Lower lobe of right lung (tissue), 2 donors: ENCODE measurements around the gene CATSPERD. TPM values are rescaled to one million over a fixed set of nuclear protein-coding genes. Genes with fewer than 3 reads are reported as not detected.

Experiments
- ATAC-seq, 2 donors: fragments of 200-7000 bp; cut with Tn5 transposase; one replicate each; pipeline ENCODE4 v1.9.1; 2020 to 2022; ENCODE audit warnings: mild to moderate bottlenecking in 2 of 2, moderate library complexity in 2 of 2
- DNase-seq: peaks from one replicate; pipeline ENCODE4 v3.0.0-alpha.2; 2020
- H3K27ac ChIP-seq: fragments of 200-600 bp; one replicate; pipeline ENCODE4 v1.8.0; 2022
- H3K27me3 ChIP-seq: fragments of 200-600 bp; one replicate; pipeline ENCODE4 v1.8.0; 2022; ENCODE audit warnings: low read depth
- H3K36me3 ChIP-seq: fragments of 200-600 bp; one replicate; pipeline ENCODE4 v1.8.0; 2022; ENCODE audit warnings: mild to moderate bottlenecking
- H3K4me1 ChIP-seq: fragments of 200-600 bp; one replicate; pipeline ENCODE4 v1.8.0; 2022
- H3K4me3 ChIP-seq: fragments of 200-600 bp; one replicate; pipeline ENCODE4 v1.8.0; 2022; ENCODE audit warnings: mild to moderate bottlenecking
- H3K9me3 ChIP-seq: fragments of 200-600 bp; one replicate; pipeline ENCODE4 v1.8.0; 2022
- intact Hi-C: fragments of 100-400 bp; cut with DNase I; formaldehyde crosslinking; loops from one replicate; pipeline ENCODE4 v1.11.0; 2022
- total RNA-seq: library from RNA; stranded (reverse); fragmentation: NEBNext Ultra II Directional; extraction: Animal tissue kit (Norgen Biotek cat#: 25700); gene quantifications from one replicate; pipeline ENCODE4 v1.2.1, GENCODE V29; 2021
- TF ChIP-seq, protein P1 (sequence below): fragments of 200-600 bp; IDR thresholded peaks from one replicate; pipeline ENCODE4 v1.8.0; 2022; ENCODE audit warnings: antibody characterized with exemption, mild to moderate bottlenecking
- donor health status: DM: no; HTN: yes; CAD: no; lungs with severe emphysema.

CATSPERD gene
- total RNA-seq, 1 donor from 2014 or later: 6.4 TPM

DNA sequence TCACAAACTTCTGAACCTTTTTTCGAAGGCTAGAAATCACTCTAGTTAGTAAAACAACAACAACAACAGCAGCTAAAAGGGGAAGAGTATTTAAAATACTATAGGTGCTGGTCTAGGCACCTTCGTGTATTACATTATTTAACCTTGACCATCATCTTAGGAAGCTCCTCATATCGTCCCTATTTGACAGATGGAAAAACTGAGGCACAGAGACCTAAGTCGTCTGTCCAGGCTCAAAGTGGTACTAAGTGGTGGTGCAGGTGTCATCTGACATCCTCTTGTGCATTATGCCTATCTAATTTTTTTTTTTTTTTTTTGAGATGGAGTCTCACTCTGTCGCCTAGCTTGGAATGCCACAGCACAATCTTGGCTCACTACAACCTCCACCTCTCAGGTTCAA lies 29.1 kb downstream of the CATSPERD start:
- ATAC-seq (no peak), DNase-seq (no peak)
- no peaks in the 10 kb centered on the region for H3K4me1 ChIP-seq
- H3K27me3 ChIP-seq: peaks cover 18% of the 10 kb centered on the region
- TF ChIP-seq, protein P1, sequence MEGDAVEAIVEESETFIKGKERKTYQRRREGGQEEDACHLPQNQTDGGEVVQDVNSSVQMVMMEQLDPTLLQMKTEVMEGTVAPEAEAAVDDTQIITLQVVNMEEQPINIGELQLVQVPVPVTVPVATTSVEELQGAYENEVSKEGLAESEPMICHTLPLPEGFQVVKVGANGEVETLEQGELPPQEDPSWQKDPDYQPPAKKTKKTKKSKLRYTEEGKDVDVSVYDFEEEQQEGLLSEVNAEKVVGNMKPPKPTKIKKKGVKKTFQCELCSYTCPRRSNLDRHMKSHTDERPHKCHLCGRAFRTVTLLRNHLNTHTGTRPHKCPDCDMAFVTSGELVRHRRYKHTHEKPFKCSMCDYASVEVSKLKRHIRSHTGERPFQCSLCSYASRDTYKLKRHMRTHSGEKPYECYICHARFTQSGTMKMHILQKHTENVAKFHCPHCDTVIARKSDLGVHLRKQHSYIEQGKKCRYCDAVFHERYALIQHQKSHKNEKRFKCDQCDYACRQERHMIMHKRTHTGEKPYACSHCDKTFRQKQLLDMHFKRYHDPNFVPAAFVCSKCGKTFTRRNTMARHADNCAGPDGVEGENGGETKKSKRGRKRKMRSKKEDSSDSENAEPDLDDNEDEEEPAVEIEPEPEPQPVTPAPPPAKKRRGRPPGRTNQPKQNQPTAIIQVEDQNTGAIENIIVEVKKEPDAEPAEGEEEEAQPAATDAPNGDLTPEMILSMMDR: no peak
- H3K27ac ChIP-seq: no peak overlapping the region
- H3K4me3 ChIP-seq: no peak overlapping the region
- H3K9me3 ChIP-seq: no peaks in the 10 kb centered on the region
- H3K36me3 ChIP-seq: no peaks in the 10 kb centered on the region
- intact Hi-C loops: no loop called here

DNA sequence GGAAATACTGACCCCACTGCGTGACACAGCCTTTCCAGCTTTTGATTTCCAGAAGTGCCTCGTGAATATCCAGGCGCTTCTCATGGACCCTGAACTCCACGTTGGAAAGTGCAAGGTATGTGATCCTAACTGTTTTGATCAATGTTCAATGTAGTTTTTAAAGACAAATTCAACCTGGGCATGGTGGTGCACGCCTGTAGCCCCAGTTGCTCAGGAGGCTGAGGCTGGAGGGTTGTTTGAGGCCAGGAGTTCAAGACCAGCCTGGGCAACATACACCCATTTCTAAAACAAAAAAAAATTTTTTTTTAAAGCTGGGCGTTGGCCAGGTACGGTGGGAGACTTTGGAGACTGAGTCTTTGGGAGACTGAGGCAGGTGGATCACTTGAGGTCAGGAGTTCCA lies 31.3 kb downstream of the CATSPERD start:
- ATAC-seq: no peak
- Histone ChIP-seq H3K36me3 (no peaks in the 10 kb centered on the region), H3K27me3 (peaks cover 16% of the 10 kb centered on the region), H3K9me3 (no peaks in the 10 kb centered on the region), H3K4me3 (no peak overlapping the region), H3K4me1 (no peaks in the 10 kb centered on the region), H3K27ac (no peak overlapping the region)
- TF ChIP-seq, protein P1: no peak
- intact Hi-C loops: no loop called here
- DNase-seq: no peak

GRCh38 chr19:5753743-5754142 lies 33.3 kb downstream of the CATSPERD start:
- TF ChIP-seq, protein P1: no peak
- no peak for ATAC-seq
- no peak for DNase-seq
- H3K4me1 ChIP-seq: no peaks in the 10 kb centered on the region
- intact Hi-C loops: no loop called here
- no peaks in the 10 kb centered on the region for H3K9me3 ChIP-seq
- no peaks in the 10 kb centered on the region for H3K36me3 ChIP-seq
- peaks cover 14% of the 10 kb centered on the region for H3K27me3 ChIP-seq
- H3K27ac ChIP-seq: no peak overlapping the region
- no peak overlapping the region for H3K4me3 ChIP-seq

GRCh38 chr19:5762608-5763217 lies 42.3 kb downstream of the CATSPERD start:
- TF ChIP-seq, protein P1: no peak
- no peak for ATAC-seq
- no peaks in the 10 kb centered on the region for H3K36me3 ChIP-seq
- no peak overlapping the region for H3K27ac ChIP-seq
- DNase-seq: no peak
- intact Hi-C loops: no loop called here
- no peaks in the 10 kb centered on the region for H3K9me3 ChIP-seq
- no peak overlapping the region for H3K4me3 ChIP-seq
- H3K4me1 ChIP-seq: no peaks in the 10 kb centered on the region
- H3K27me3 ChIP-seq: peaks cover 4% of the 10 kb centered on the region

DNA sequence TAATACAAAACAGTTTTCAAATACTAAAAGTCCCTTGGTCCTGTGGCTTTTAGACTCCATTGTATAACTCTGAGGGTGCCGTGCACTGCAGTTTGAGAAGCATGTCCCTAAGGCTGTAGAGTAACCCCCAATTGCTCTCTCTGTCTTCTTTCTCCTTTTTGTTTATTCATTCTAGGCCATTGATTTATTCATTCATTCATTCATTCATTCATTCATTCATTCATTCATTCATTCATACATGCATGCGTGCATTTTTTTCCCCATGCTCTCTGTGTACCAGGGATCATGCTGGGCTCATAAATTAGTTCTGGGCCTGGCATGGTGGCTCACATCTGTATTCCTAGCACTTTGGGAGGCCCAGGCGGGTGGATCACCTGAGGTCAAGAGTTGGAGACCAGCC lies 44.8 kb downstream of the CATSPERD start:
- ATAC-seq: no peak
- intact Hi-C loops: no loop called here
- H3K27me3 ChIP-seq: no peaks in the 10 kb centered on the region
- no peaks in the 10 kb centered on the region for H3K9me3 ChIP-seq
- TF ChIP-seq, protein P1: no peak
- DNase-seq: no peak
- H3K27ac ChIP-seq: no peak overlapping the region
- no peaks in the 10 kb centered on the region for H3K36me3 ChIP-seq
- H3K4me1 ChIP-seq: no peaks in the 10 kb centered on the region
- H3K4me3 ChIP-seq: no peak overlapping the region
